ENCODE measurements around the gene PEF1.

The PEF1 gene

GRCh38 chr1:31624731-31625514 is 19.8 kb downstream of the PEF1 start:
- no peak overlapping the region for H3K9ac ChIP-seq (ENCODE audit: low read depth, low read length)
- H3K36me3 ChIP-seq (ENCODE audit: control insufficient read depth, insufficient read depth, low read length), result no peaks in the 10 kb centered on the region
- H3K9me3 ChIP-seq (ENCODE audit: control insufficient read depth, insufficient read depth, low read length), result no peaks in the 10 kb centered on the region
- no peaks in the 10 kb centered on the region for H3K4me1 ChIP-seq (ENCODE audit: control insufficient read depth, insufficient read depth, low read length)
- H3K4me3 ChIP-seq (ENCODE audit: low read depth, low read length), result no peak overlapping the region
- no peaks in the 10 kb centered on the region for H3K27me3 ChIP-seq (ENCODE audit: control insufficient read depth, insufficient read depth, low read length)

DNA sequence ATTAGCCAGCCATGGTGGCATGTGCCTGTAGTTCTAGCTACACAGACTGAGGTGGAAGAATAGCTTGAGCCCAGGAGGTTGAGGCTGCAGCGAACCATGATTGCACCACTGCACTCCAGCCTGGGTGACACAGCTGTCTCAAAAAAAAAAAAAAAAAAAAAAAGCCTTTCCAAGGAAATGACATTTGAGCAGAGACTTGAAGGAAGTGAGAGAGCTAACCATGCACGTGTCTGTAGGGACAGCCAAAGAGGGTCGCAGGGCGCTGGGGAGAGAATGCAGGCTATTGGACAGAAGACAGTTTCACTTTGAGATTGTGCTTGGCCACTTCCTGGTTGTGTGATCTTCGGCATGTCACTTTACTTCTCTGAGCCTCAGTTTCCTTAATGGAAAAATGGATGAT is 20.4 kb downstream of the PEF1 start:
- no peak overlapping the region for H3K9ac ChIP-seq (ENCODE audit: low read depth, low read length)

DNA sequence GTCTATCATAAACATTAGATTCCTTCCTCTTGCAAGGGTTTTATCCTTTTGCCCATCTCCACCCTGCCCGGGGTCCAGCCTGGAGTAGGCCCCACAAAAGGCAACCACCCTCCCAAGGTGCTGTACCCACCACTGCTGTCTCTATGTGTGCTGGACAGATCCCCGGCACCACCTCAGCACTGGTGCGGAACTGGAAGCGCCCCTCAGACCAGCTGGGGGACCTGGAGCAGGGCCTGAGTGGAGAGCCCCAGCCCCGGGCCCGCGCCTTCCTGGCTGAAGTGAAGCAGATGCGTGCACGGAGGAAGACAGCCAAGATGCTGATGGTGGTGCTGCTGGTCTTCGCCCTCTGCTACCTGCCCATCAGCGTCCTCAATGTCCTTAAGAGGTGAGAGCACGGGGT is 21.3 kb downstream of the PEF1 start:
- Histone ChIP-seq H3K9ac (ENCODE audit: low read depth, low read length) (no peak overlapping the region), H3K27me3 (ENCODE audit: control insufficient read depth, insufficient read depth, low read length) (peaks cover 9% of the 10 kb centered on the region), H3K36me3 (ENCODE audit: control insufficient read depth, insufficient read depth, low read length) (no peaks in the 10 kb centered on the region), H3K4me3 (ENCODE audit: low read depth, low read length) (no peak overlapping the region), H3K9me3 (ENCODE audit: control insufficient read depth, insufficient read depth, low read length) (no peaks in the 10 kb centered on the region), H3K4me1 (ENCODE audit: control insufficient read depth, insufficient read depth, low read length) (no peaks in the 10 kb centered on the region)

More for the DNA sequence above, 20.4 kb downstream of the PEF1 start:
- Histone ChIP-seq H3K36me3 (ENCODE audit: control insufficient read depth, insufficient read depth, low read length) (no peaks in the 10 kb centered on the region), H3K4me1 (ENCODE audit: control insufficient read depth, insufficient read depth, low read length) (no peaks in the 10 kb centered on the region), H3K27me3 (ENCODE audit: control insufficient read depth, insufficient read depth, low read length) (peaks cover 1% of the 10 kb centered on the region), H3K4me3 (ENCODE audit: low read depth, low read length) (no peak overlapping the region), H3K9me3 (ENCODE audit: control insufficient read depth, insufficient read depth, low read length) (no peaks in the 10 kb centered on the region)

DNA sequence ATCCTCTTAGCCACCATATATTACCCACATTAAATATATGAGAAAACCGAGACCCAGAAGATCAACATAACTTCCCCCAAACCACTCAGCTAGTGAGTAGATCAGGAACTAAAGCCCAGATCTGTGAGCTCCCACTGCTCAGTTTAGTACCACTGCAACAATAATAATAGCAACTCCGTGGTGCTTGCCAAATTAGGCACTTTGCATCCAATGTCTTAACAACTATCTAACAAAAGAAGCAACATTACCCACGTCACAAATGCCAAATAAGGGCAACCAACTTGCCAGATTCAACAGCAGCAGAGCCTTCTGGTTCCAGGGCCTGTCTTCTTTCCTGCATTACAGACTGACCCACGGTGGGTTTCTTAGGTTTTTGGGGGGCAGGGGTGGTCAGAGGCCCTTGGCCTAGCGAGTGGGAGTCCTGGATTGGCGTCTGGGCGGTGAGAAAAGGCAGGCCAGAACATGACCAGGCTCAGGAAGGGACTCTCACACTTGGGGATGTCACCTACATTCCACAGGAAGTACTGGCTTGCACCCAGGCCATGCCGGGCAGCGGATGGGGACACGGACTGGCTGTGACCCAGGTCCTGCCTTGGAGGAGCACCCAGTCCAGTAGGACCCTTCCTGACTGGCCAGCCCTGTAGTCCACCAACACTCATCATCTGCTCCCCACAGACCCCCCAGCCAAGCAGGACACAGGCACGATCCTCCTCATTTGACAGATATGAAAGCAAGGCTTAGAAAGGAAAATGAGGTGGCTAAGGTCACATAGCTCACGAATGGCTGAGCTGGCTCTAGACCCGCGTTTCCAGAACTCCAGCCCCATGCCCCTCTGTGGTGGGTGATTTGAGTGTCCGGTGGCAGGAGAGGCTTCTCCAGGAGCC is 22.6 kb downstream of the PEF1 start:
- H3K9ac ChIP-seq (ENCODE audit: low read depth, low read length), result no peak overlapping the region
- no peaks in the 10 kb centered on the region for H3K36me3 ChIP-seq (ENCODE audit: control insufficient read depth, insufficient read depth, low read length)
- no peaks in the 10 kb centered on the region for H3K9me3 ChIP-seq (ENCODE audit: control insufficient read depth, insufficient read depth, low read length)
- H3K4me3 ChIP-seq (ENCODE audit: low read depth, low read length), result no peak overlapping the region
- H3K27me3 ChIP-seq (ENCODE audit: control insufficient read depth, insufficient read depth, low read length), result peaks cover 13% of the 10 kb centered on the region
- H3K4me1 ChIP-seq (ENCODE audit: control insufficient read depth, insufficient read depth, low read length), result no peaks in the 10 kb centered on the region

GRCh38 chr1:31621498-31621820 is 23.2 kb downstream of the PEF1 start:
- Histone ChIP-seq H3K9me3 (ENCODE audit: control insufficient read depth, insufficient read depth, low read length) (no peaks in the 10 kb centered on the region), H3K4me1 (ENCODE audit: control insufficient read depth, insufficient read depth, low read length) (no peaks in the 10 kb centered on the region), H3K36me3 (ENCODE audit: control insufficient read depth, insufficient read depth, low read length) (no peaks in the 10 kb centered on the region), H3K9ac (ENCODE audit: low read depth, low read length) (no peak overlapping the region), H3K27me3 (ENCODE audit: control insufficient read depth, insufficient read depth, low read length) (peaks cover 19% of the 10 kb centered on the region), H3K4me3 (ENCODE audit: low read depth, low read length) (no peak overlapping the region)

DNA sequence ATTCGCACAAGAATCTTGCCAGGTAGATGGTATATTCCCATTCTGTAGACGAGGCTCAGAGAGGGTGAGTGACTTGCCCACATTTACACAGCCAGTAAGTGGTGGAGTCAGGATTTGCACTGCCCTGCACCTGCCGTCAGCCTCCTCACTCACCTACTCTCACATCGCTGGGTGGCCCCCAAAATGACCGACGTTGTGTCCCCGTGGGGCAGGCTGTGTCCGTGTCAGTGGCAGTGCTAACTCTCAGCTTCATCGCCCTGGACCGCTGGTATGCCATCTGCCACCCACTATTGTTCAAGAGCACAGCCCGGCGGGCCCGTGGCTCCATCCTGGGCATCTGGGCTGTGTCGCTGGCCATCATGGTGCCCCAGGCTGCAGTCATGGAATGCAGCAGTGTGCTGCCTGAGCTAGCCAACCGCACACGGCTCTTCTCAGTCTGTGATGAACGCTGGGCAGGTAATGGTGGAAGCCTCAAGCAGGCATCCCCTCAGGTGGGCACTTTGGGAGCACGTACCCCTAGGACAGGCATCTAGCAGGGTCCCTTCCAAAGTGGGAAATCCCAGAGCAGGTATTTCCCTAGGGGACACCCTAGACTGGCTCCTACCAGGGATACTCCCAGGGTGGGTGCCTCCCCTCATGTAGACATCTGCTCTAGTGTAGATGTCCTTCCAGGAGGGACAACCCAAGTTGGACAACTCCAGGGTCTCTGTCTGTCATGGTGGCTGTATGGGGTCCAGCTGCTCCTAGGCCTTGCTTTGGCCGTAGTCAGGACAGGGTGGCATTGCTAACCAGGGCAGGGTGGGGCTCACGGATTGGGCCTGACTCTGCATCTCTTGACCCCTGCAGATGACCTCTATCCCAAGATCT is 23.8 kb downstream of the PEF1 start:
- peaks cover 25% of the 10 kb centered on the region for H3K27me3 ChIP-seq (ENCODE audit: control insufficient read depth, insufficient read depth, low read length)
- H3K9ac ChIP-seq (ENCODE audit: low read depth, low read length), result no peak overlapping the region
- no peak overlapping the region for H3K4me3 ChIP-seq (ENCODE audit: low read depth, low read length)
- no peaks in the 10 kb centered on the region for H3K4me1 ChIP-seq (ENCODE audit: control insufficient read depth, insufficient read depth, low read length)
- H3K9me3 ChIP-seq (ENCODE audit: control insufficient read depth, insufficient read depth, low read length), result no peaks in the 10 kb centered on the region
- H3K36me3 ChIP-seq (ENCODE audit: control insufficient read depth, insufficient read depth, low read length), result no peaks in the 10 kb centered on the region

DNA sequence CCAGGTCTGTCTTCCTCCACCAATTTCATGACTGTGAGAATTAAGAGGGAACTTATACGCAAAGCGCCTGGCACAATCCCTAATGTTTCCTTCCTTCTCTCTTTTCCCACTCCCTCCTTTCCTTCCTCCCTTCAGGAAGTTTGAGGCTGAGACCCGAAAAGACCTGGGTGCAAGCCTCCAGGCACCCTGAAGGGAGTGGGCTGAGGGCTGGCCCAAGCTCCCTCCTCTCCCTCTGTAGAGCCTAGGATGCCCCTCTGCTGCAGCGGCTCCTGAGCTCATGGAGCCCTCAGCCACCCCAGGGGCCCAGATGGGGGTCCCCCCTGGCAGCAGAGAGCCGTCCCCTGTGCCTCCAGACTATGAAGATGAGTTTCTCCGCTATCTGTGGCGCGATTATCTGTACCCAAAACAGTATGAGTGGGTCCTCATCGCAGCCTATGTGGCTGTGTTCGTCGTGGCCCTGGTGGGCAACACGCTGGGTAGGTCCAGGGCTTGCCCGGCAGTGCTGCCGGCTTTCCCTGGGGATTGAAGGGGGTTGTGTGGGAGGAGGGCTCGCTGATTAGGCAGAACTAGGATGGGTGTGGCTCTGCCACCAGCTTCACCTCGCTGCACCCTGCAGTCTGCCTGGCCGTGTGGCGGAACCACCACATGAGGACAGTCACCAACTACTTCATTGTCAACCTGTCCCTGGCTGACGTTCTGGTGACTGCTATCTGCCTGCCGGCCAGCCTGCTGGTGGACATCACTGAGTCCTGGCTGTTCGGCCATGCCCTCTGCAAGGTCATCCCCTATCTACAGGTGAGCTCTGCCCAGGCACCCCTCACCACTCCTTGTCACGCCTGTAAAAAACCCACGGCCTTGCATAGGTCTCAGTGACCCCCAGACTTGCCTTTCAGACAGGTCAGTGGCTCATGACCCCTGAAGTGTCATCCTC is 25.5 kb downstream of the PEF1 start:
- no peaks in the 10 kb centered on the region for H3K36me3 ChIP-seq (ENCODE audit: control insufficient read depth, insufficient read depth, low read length)
- no peak overlapping the region for H3K9ac ChIP-seq (ENCODE audit: low read depth, low read length)
- H3K27me3 ChIP-seq (ENCODE audit: control insufficient read depth, insufficient read depth, low read length), result peaks cover 34% of the 10 kb centered on the region
- no peaks in the 10 kb centered on the region for H3K9me3 ChIP-seq (ENCODE audit: control insufficient read depth, insufficient read depth, low read length)
- H3K4me1 ChIP-seq (ENCODE audit: control insufficient read depth, insufficient read depth, low read length), result peaks cover 4% of the 10 kb centered on the region
- no peak overlapping the region for H3K4me3 ChIP-seq (ENCODE audit: low read depth, low read length)

GRCh38 chr1:31617916-31618746 is 26.5 kb downstream of the PEF1 start:
- Histone ChIP-seq H3K9me3 (ENCODE audit: control insufficient read depth, insufficient read depth, low read length) (no peaks in the 10 kb centered on the region), H3K36me3 (ENCODE audit: control insufficient read depth, insufficient read depth, low read length) (no peaks in the 10 kb centered on the region), H3K9ac (ENCODE audit: low read depth, low read length) (no peak overlapping the region), H3K4me1 (ENCODE audit: control insufficient read depth, insufficient read depth, low read length) (peaks cover 4% of the 10 kb centered on the region), H3K27me3 (ENCODE audit: control insufficient read depth, insufficient read depth, low read length) (peaks cover 34% of the 10 kb centered on the region), H3K4me3 (ENCODE audit: low read depth, low read length) (peak overlapping the region; percentile 60)

DNA sequence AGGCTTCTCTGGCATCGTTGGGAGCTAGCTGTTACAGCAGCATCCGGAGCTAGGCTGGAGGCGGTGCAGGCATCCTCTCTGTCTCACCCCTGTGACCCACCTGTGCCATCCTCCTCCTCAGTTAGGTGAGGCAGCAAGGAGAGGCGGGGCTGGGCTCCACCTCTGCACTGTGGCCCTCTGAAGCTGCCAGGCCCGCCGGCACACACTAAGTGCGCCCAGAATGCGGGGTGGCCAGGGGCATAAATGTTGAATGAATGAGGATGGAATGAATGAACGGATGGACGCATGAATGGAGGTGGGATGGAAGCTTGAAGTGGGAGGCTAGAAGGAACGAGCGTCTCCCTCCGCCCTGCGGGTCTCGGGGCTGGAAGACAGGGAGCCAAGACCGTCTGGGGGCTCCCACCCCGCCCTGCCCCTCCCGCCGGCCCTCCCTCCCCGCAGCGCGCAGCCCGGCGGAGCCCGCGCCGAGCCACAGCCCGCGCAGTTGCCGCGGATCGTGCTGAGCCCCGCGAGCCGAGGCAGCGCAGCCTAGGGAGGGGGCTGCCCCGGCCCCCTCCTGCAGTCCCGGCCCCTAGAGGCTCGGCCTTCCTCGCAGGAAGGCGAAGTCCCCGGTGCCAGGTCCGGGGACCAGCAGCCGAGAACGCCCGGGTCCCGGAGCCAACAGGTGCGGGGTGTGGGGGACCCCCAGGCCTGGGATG is 27.3 kb downstream of the PEF1 start, which contains the start of gene HCRTR1:
Gene HCRTR1 (plus strand): TSS at position 472 of the 698 bp plus-strand sequence. CDS start 1,504 bp downstream, outside the sequence.
- Histone ChIP-seq H3K9me3 (ENCODE audit: control insufficient read depth, insufficient read depth, low read length) (no peaks in the 10 kb centered on the region), H3K9ac (ENCODE audit: low read depth, low read length) (no peak within 1 kb of the TSS), H3K36me3 (ENCODE audit: control insufficient read depth, insufficient read depth, low read length) (no peaks in the 10 kb centered on the region), H3K4me1 (ENCODE audit: control insufficient read depth, insufficient read depth, low read length) (peaks cover 4% of the 10 kb centered on the region), H3K4me3 (ENCODE audit: low read depth, low read length) (peak within 1 kb of the TSS; percentile 60), H3K27me3 (ENCODE audit: control insufficient read depth, insufficient read depth, low read length) (peaks cover 34% of the 10 kb centered on the region)

GRCh38 chr1:31615939-31616338 is 28.7 kb downstream of the PEF1 start:
- Histone ChIP-seq H3K4me3 (ENCODE audit: low read depth, low read length) (no peak overlapping the region), H3K4me1 (ENCODE audit: control insufficient read depth, insufficient read depth, low read length) (peaks cover 4% of the 10 kb centered on the region), H3K36me3 (ENCODE audit: control insufficient read depth, insufficient read depth, low read length) (no peaks in the 10 kb centered on the region), H3K9ac (ENCODE audit: low read depth, low read length) (no peak overlapping the region), H3K27me3 (ENCODE audit: control insufficient read depth, insufficient read depth, low read length) (peaks cover 34% of the 10 kb centered on the region), H3K9me3 (ENCODE audit: control insufficient read depth, insufficient read depth, low read length) (no peaks in the 10 kb centered on the region)
